Lower lobe of right lung (tissue), 2 donors: ENCODE results near the gene AUTS2. TPM values are rescaled to one million over a fixed set of nuclear protein-coding genes. Genes with fewer than 3 reads are reported as not detected.
A peak's percentile ranks its signal among the peaks of the same experiment; 100 is the strongest.

Experiments used
- ATAC-seq, 2 donors: fragments of 200-7000 bp; cut with Tn5 transposase; one replicate each; pipeline ENCODE4 v1.9.1; 2020 to 2022; ENCODE audit warnings: mild to moderate bottlenecking in 2 of 2, moderate library complexity in 2 of 2
- DNase-seq: peaks from one replicate; pipeline ENCODE4 v3.0.0-alpha.2; 2020
- H3K27ac ChIP-seq: fragments of 200-600 bp; one replicate; pipeline ENCODE4 v1.8.0; 2022
- H3K27me3 ChIP-seq: fragments of 200-600 bp; one replicate; pipeline ENCODE4 v1.8.0; 2022; ENCODE audit warnings: low read depth
- H3K36me3 ChIP-seq: fragments of 200-600 bp; one replicate; pipeline ENCODE4 v1.8.0; 2022; ENCODE audit warnings: mild to moderate bottlenecking
- H3K4me1 ChIP-seq: fragments of 200-600 bp; one replicate; pipeline ENCODE4 v1.8.0; 2022
- H3K4me3 ChIP-seq: fragments of 200-600 bp; one replicate; pipeline ENCODE4 v1.8.0; 2022; ENCODE audit warnings: mild to moderate bottlenecking
- H3K9me3 ChIP-seq: fragments of 200-600 bp; one replicate; pipeline ENCODE4 v1.8.0; 2022
- CTCF ChIP-seq: fragments of 200-600 bp; IDR thresholded peaks from one replicate; pipeline ENCODE4 v1.8.0; 2022; ENCODE audit warnings: antibody characterized with exemption, mild to moderate bottlenecking
- intact Hi-C: fragments of 100-400 bp; cut with DNase I; formaldehyde crosslinking; loops from one replicate; pipeline ENCODE4 v1.11.0; 2022
- total RNA-seq: library from RNA; stranded (reverse); fragmentation: NEBNext Ultra II Directional; extraction: Animal tissue kit (Norgen Biotek cat#: 25700); gene quantifications from one replicate; pipeline ENCODE4 v1.2.1, GENCODE V29; 2021
- donor health status: DM: no; HTN: yes; CAD: no; lungs with severe emphysema.

The AUTS2 gene
- total RNA-seq, 1 donor from 2014 or later, result 45.7 TPM

GRCh38 chr7:70630818-70631457 is 1032.7 kb downstream of the AUTS2 start:
- no peak for TF ChIP-seq CTCF
- no peak overlapping the region for H3K27ac ChIP-seq
- H3K36me3 ChIP-seq, result no peaks in the 10 kb centered on the region
- no peaks in the 10 kb centered on the region for H3K9me3 ChIP-seq
- intact Hi-C loops, result no loop called here
- peak in 1 of 2 donors; percentile 31 for ATAC-seq
- no peak for DNase-seq
- H3K4me3 ChIP-seq, result no peak overlapping the region
- no peaks in the 10 kb centered on the region for H3K27me3 ChIP-seq
- no peaks in the 10 kb centered on the region for H3K4me1 ChIP-seq

- no peak for TF ChIP-seq CTCF
- DNase-seq, result no peak
- no peak for ATAC-seq
- H3K36me3 ChIP-seq, result no peaks in the 10 kb centered on the region
- H3K4me1 ChIP-seq, result no peaks in the 10 kb centered on the region
- H3K27me3 ChIP-seq, result no peaks in the 10 kb centered on the region
- intact Hi-C loops, result no loop called here
- H3K9me3 ChIP-seq, result no peaks in the 10 kb centered on the region
- H3K27ac ChIP-seq, result no peak overlapping the region
- no peak overlapping the region for H3K4me3 ChIP-seq
Measured at GRCh38 chr7:70631718-70632117, 1033.4 kb downstream of the AUTS2 start.

- no peak overlapping the region for H3K4me3 ChIP-seq
- H3K27ac ChIP-seq, result no peak overlapping the region
- no peaks in the 10 kb centered on the region for H3K9me3 ChIP-seq
- ATAC-seq, result no peak
- no peaks in the 10 kb centered on the region for H3K36me3 ChIP-seq
- H3K4me1 ChIP-seq, result no peaks in the 10 kb centered on the region
- no peaks in the 10 kb centered on the region for H3K27me3 ChIP-seq
- TF ChIP-seq CTCF, result no peak
- DNase-seq, result no peak
- intact Hi-C loops, result no loop called here
Measured at GRCh38 chr7:70632400-70632799, 1034.1 kb downstream of the AUTS2 start.

GRCh38 chr7:70634071-70634470 is 1035.8 kb downstream of the AUTS2 start:
- ATAC-seq (no peak), DNase-seq (no peak)
- Histone ChIP-seq H3K36me3 (no peaks in the 10 kb centered on the region), H3K27ac (no peak overlapping the region), H3K9me3 (no peaks in the 10 kb centered on the region), H3K4me3 (no peak overlapping the region), H3K27me3 (no peaks in the 10 kb centered on the region), H3K4me1 (no peaks in the 10 kb centered on the region)
- intact Hi-C loops, result no loop called here
- TF ChIP-seq CTCF, result no peak

- H3K4me1 ChIP-seq, result no peaks in the 10 kb centered on the region
- no peak overlapping the region for H3K27ac ChIP-seq
- intact Hi-C loops, result no loop called here
- TF ChIP-seq CTCF, result no peak
- ATAC-seq (no peak), DNase-seq (no peak)
- no peak overlapping the region for H3K4me3 ChIP-seq
- H3K36me3 ChIP-seq, result no peaks in the 10 kb centered on the region
- H3K9me3 ChIP-seq, result no peaks in the 10 kb centered on the region
- H3K27me3 ChIP-seq, result no peaks in the 10 kb centered on the region
Measured at GRCh38 chr7:70634610-70635068, 1036.4 kb downstream of the AUTS2 start.
